HepG2 (cell line): ENCODE measurements around the gene COMMD4. TPM values are rescaled to one million over a fixed set of nuclear protein-coding genes. Genes with fewer than 3 reads are reported as not detected.

Source experiments
- ATAC-seq: fragments of 200-7000 bp; cut with Tn5 transposase; 3 replicates; pipeline ENCODE4 v1.9.1; 2020; ENCODE audit warnings: mild to moderate bottlenecking, moderate library complexity
- BruUV-seq: library from RNA; stranded (reverse); fragments of 400-500 nt; replicated peaks from 2 replicates; lab custom pipeline; 2021; lab: Mats Ljungman, UMichigan
- CTCF ChIA-PET: fragments of 300-600 bp; formaldehyde crosslinking; extraction: SDS; loops from one replicate; lab custom pipeline; 2021; ENCODE audit warnings: low total read pairs, inconsistent platforms, low intra/inter-chr PET ratio; lab: Yijun Ruan, JAX
- POLR2A ChIA-PET: fragments of 350-600 bp; sonication (Branson Sonifier 250); formaldehyde crosslinking; loops from one replicate; lab custom pipeline; 2020; ENCODE audit warnings: antibody characterized with exemption, inconsistent platforms; lab: Yijun Ruan, JAX
- DNase-seq: peaks from one replicate; pipeline ENCODE4 v3.0.0-alpha.2; 2015; ENCODE audit warnings: low spot score
- FAIRE-seq: peaks from 3 replicates; lab custom pipeline; 2011; peaks lifted over from hg19 to GRCh38; lab: Jason Lieb, UNC
- H2AFZ ChIP-seq: one replicate; pipeline ENCODE4 v1.6.1; 2011; ENCODE audit warnings: low read length, inconsistent platforms
- H3K27ac ChIP-seq: fragments of 300-600 bp; 3 replicates; pipeline ENCODE4 v1.8.0; 2011; ENCODE audit warnings: mixed run types, mild to moderate bottlenecking, mixed read lengths, low read length, inconsistent platforms; ENCODE audit not compliant: insufficient read depth; ENCODE audit errors: extremely low read length
- H3K27me3 ChIP-seq, 2 experiments: fragments of 200-600 bp in 1 of 2; 2 replicates in 1 of 2; 3 replicates in 1 of 2; pipeline versions ENCODE4 v1.6.0 to v1.8.0; 2011; ENCODE audit warnings: low read length in 2 of 2, mild to moderate bottlenecking in 2 of 2, moderate library complexity in 2 of 2, inconsistent platforms in 1 of 2; ENCODE audit not compliant: insufficient read depth in 2 of 2, control insufficient read depth in 1 of 2
- H3K36me3 ChIP-seq, 2 experiments: fragments of 200-600 bp in 1 of 2; replicated peaks in 1 of 2; 2 replicates in 1 of 2; 3 replicates in 1 of 2; pipeline versions ENCODE4 v1.5.1 to v1.8.0; 2011; ENCODE audit warnings: low read length in 2 of 2, inconsistent platforms in 1 of 2; ENCODE audit not compliant: insufficient read depth in 2 of 2, control insufficient read depth in 1 of 2
- H3K4me1 ChIP-seq: 2 replicates; pipeline ENCODE4 v1.5.1; 2012; ENCODE audit warnings: low read length, inconsistent platforms; ENCODE audit not compliant: insufficient read depth
- H3K4me2 ChIP-seq: 2 replicates; pipeline ENCODE4 v1.6.0; 2011; ENCODE audit warnings: low read depth, low read length, inconsistent platforms
- H3K4me3 ChIP-seq, 3 experiments: fragments of 200-600 bp in 1 of 3; sonication (generic), shearing (Covaris generic) in 1 of 3; replicated peaks in 1 of 3; 2 replicates each; pipeline ENCODE4 v1.5.1; 2011 to 2016; ENCODE audit warnings: low read length in 3 of 3, inconsistent platforms in 2 of 3, low read depth in 2 of 3, mild to moderate bottlenecking in 2 of 3, control low read depth in 1 of 3, mixed read lengths in 1 of 3; ENCODE audit not compliant: insufficient read depth in 1 of 3
- H3K79me2 ChIP-seq: one replicate; pipeline ENCODE4 v1.6.1; 2011; ENCODE audit warnings: low read length, inconsistent platforms; ENCODE audit not compliant: insufficient read depth
- H3K9ac ChIP-seq: 2 replicates; pipeline ENCODE4 v1.6.0; 2011; ENCODE audit warnings: mild to moderate bottlenecking, low read depth, low read length, inconsistent platforms; ENCODE audit not compliant: insufficient read depth
- H3K9me3 ChIP-seq: 2 replicates; pipeline ENCODE4 v1.5.1; 2012; ENCODE audit warnings: mild to moderate bottlenecking, low read length
- H4K20me1 ChIP-seq: 2 replicates; pipeline ENCODE4 v1.6.0; 2011; ENCODE audit warnings: inconsistent platforms, mild to moderate bottlenecking, low read length, moderate library complexity; ENCODE audit not compliant: insufficient read depth
- AGO2 ChIP-seq: fragments of 200-400 bp; formaldehyde crosslinking; optimal IDR thresholded peaks from 2 replicates; pipeline ENCODE3; 2017; ENCODE audit warnings: mild to moderate bottlenecking, low read depth, low read length, moderate library complexity
- AKAP8 ChIP-seq: sonication (generic); formaldehyde crosslinking; IDR thresholded peaks from 2 replicates; pipeline ENCODE4 v1.5.1; 2020; ENCODE audit warnings: mild to moderate bottlenecking, missing genetic modification reagents
- FOXC1 ChIP-seq: sonication (generic); formaldehyde crosslinking; IDR thresholded peaks from 2 replicates; pipeline ENCODE4 v1.8.0; 2022; ENCODE audit warnings: mild to moderate bottlenecking, missing genetic modification reagents, borderline replicate concordance
- NPAS2 ChIP-seq: sonication (generic); formaldehyde crosslinking; IDR thresholded peaks from 2 replicates; pipeline ENCODE4 v1.8.0; 2022; ENCODE audit warnings: mild to moderate bottlenecking, missing genetic modification reagents, borderline replicate concordance
- POLR2G ChIP-seq: fragments of 200-400 bp; formaldehyde crosslinking; IDR thresholded peaks from 2 replicates; pipeline ENCODE4 v1.6.1; 2018; ENCODE audit warnings: mild to moderate bottlenecking, low read depth, low read length, moderate library complexity
- RBM22 ChIP-seq: fragments of 200-400 bp; formaldehyde crosslinking; optimal IDR thresholded peaks from 2 replicates; pipeline ENCODE3; 2017; ENCODE audit warnings: mild to moderate bottlenecking, low read length, moderate library complexity
- SIX1 ChIP-seq: sonication (generic); formaldehyde crosslinking; IDR thresholded peaks from 2 replicates; pipeline ENCODE4 v1.4.0; 2020; ENCODE audit warnings: missing genetic modification reagents, borderline replicate concordance
- SKI ChIP-seq: fragments of 450-650 bp; IDR thresholded peaks from one replicate; pipeline ENCODE4 v1.6.1; 2018; ENCODE audit warnings: mild to moderate bottlenecking; ENCODE audit not compliant: partially characterized antibody
- WGBS: methylation state at CpG from one replicate; pipeline ENCODE4 v1.1.6; 2017; ENCODE audit warnings: low lambda C conversion rate; 5-methylcytosine and 5-hydroxymethylcytosine counted together
- in situ Hi-C: cut with HindIII; loops from 2 replicates; pipeline ENCODE4 v1.10.0; 2017; ENCODE audit warnings: low pct_unique_long_range_greater_than_20kb; ENCODE audit not compliant: extremely low pct_ligation_motif_present
- intact Hi-C: fragments of 100-400 bp; cut with micrococcal nuclease; formaldehyde crosslinking; loops from one replicate; pipeline ENCODE4 v1.10.0; 2022; ENCODE audit not compliant: unreplicated experiment
- polyA plus RNA-seq, 8 experiments: library from polyadenylated mRNA; depleted of rRNA in 3 of 8; stranded (reverse) in 7 of 8; unstranded in 1 of 8; fragments of >200 nt; fragmentation: Illumina TruSeq in 4 of 8; extraction: Trizol in 4 of 8; gene quantifications; 2 replicates each; pipeline versions ENCODE4 v1.2.1 to v1.2.3, GENCODE V29; 2011 to 2016; ENCODE audit warnings: low read depth in 4 of 8, missing spikeins in 1 of 8, mixed read lengths in 1 of 8; ENCODE audit not compliant: insufficient read depth in 1 of 8
- total RNA-seq, 5 experiments: library from RNA; depleted of rRNA; stranded (reverse); fragments of >200 nt; fragmentation: Illumina TruSeq; extraction: Trizol; gene quantifications; 2 replicates each; pipeline ENCODE4 v1.2.3, GENCODE V29; 2016; ENCODE audit warnings: low read depth in 1 of 5
- TF ChIP-seq, protein P1 (sequence below): sonication (generic); formaldehyde crosslinking; IDR thresholded peaks from 2 replicates; pipeline ENCODE4 v1.4.0; 2020; ENCODE audit warnings: mild to moderate bottlenecking, missing genetic modification reagents
- TF ChIP-seq, protein P2 (sequence below): sonication (generic); formaldehyde crosslinking; IDR thresholded peaks from 2 replicates; pipeline ENCODE4 v1.9.0; 2021; ENCODE audit warnings: missing genetic modification reagents, borderline replicate concordance
- TF ChIP-seq, protein P3 (sequence below): IDR thresholded peaks from 2 replicates; pipeline ENCODE4 v1.6.1; 2016; ENCODE audit warnings: mild to moderate bottlenecking, missing biosample characterization, missing genetic modification reagents

Gene COMMD4
- total and polyA plus RNA-seq, 2 of the 13 experiments (the other 11 are each of a cell fraction or from before 2014, with no cell fraction given): 45.8 to 89.9 TPM

DNA sequence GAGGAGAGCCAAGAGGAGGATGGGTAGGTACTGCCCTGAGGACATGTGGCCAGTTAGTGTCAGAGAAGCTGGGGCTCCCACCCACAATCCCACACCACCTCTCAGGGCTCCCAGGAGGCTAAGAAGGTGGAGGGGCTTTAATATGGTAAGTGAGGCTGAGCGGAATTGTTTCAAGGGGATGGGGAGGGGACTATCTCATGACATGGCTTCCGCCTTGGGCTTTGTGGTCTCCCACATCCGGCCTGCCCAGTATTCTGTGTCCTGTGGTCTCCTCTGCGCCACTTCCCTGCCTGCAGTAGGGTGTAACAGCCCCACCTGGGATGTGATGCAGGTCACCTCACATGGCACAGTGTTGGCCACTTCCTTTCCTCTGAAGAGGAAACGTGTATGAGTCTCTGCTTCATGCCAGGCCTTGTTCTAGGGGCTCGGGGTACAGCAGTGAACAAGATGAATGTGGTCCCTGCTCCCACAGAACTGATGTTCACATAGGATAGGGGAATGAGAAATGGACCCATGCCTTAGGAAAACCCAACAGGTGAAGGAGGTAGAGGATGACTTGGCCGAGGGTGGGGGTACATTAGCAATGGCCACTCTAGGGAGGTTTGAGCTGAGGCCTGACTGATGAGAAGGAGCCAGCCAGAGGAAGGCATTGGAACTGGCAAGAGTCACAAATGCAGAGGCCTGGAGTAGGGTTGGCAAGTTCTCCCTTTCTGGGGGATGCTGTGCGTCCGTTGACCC is 14.2 kb downstream of the COMMD4 start:
- in situ Hi-C loops (no loop called here), intact Hi-C loops (no loop called here)
- DNase-seq: no peak
- 95% methylated on average over 9 of the region's 9 CpGs for whole genome bisulfite sequencing
- no peak overlapping the region for H3K9ac ChIP-seq
- H2AFZ ChIP-seq: no peak overlapping the region
- no peaks in the 10 kb centered on the region for H3K9me3 ChIP-seq
- H3K79me2 ChIP-seq: no peaks in the 10 kb centered on the region
- BruUV-seq: TSS peak; percentile 52
- TF ChIP-seq, protein P1, sequence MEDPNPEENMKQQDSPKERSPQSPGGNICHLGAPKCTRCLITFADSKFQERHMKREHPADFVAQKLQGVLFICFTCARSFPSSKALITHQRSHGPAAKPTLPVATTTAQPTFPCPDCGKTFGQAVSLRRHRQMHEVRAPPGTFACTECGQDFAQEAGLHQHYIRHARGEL (CRISPR knock-in tag): no peak
- TF ChIP-seq RBM22: peak; percentile 75
- POLR2A ChIA-PET: no interaction called here
- no peaks in the 10 kb centered on the region for H4K20me1 ChIP-seq
- no peak overlapping the region for H3K4me3 ChIP-seq
- no peaks in the 10 kb centered on the region for H3K27me3 ChIP-seq
- CTCF ChIA-PET: no interaction called here
- FAIRE-seq: no peak
- ATAC-seq: no peak
- no peak overlapping the region for H3K27ac ChIP-seq
- no peaks in the 10 kb centered on the region for H3K36me3 ChIP-seq
- H3K4me1 ChIP-seq: peaks cover 22% of the 10 kb centered on the region
- no peak overlapping the region for H3K4me2 ChIP-seq

DNA sequence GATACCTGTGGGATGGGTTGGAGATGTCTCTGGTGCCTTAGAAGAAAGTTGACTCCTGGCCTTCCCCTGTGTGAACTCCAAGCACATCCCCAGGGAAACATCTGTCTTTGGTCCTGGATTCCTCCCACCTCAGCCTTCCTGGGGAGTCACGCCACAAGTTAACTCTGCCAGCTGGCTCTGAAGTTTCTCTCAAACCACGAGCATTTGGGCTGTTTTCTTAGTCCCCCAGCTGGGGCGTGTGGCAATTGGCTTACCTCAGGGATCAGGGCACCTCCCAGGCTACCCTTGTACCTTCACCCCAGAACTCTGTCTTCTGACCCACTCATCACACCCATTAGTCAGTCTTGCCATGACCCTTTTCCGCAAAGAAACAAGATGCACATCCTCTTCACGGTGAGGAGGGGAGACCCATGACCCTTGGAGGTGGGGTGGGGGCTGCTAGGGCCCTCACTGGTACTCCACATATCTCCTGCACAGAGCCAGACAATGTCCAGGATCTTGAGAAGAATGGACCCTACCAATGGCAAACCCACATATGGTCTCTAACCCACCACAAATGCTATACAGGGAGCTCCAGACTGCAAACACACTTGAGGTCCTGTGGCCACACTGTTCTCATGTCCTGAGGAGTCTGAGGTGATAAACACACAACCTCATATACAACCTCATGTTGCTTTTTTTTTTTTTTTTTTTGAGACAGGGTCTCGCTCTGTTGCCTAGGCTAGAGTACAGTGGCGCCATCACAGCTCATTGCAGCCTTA is 14.9 kb downstream of the COMMD4 start:
- intact Hi-C loops (no loop called here), in situ Hi-C loops (no loop called here)
- no peak for FAIRE-seq
- Histone ChIP-seq H3K9ac (no peak overlapping the region), H3K4me1 (peaks cover 22% of the 10 kb centered on the region), H3K4me3 (no peak overlapping the region), H4K20me1 (no peaks in the 10 kb centered on the region), H3K27ac (no peak overlapping the region), H2AFZ (no peak overlapping the region), H3K27me3 (no peaks in the 10 kb centered on the region), H3K36me3 (no peaks in the 10 kb centered on the region), H3K4me2 (no peak overlapping the region), H3K79me2 (no peaks in the 10 kb centered on the region), H3K9me3 (no peaks in the 10 kb centered on the region)
- TF ChIP-seq AKAP8 (no peak), SIX1 (CRISPR knock-in tag) (no peak), FOXC1 (CRISPR knock-in tag) (no peak), AGO2 (peak; percentile 25), NPAS2 (CRISPR knock-in tag) (no peak), SKI (no peak), POLR2G (peak; percentile 16; the same call in 1 of the 2 replicates)
- TF ChIP-seq, protein P2, sequence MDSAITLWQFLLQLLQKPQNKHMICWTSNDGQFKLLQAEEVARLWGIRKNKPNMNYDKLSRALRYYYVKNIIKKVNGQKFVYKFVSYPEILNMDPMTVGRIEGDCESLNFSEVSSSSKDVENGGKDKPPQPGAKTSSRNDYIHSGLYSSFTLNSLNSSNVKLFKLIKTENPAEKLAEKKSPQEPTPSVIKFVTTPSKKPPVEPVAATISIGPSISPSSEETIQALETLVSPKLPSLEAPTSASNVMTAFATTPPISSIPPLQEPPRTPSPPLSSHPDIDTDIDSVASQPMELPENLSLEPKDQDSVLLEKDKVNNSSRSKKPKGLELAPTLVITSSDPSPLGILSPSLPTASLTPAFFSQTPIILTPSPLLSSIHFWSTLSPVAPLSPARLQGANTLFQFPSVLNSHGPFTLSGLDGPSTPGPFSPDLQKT: no peak
- TF ChIP-seq, protein P3, sequence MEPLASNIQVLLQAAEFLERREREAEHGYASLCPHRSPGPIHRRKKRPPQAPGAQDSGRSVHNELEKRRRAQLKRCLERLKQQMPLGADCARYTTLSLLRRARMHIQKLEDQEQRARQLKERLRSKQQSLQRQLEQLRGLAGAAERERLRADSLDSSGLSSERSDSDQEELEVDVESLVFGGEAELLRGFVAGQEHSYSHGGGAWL (CRISPR knock-in tag): no peak
- CTCF ChIA-PET: no interaction called here
- DNase-seq: no peak
- no TSS peak for BruUV-seq
- POLR2A ChIA-PET: interaction anchor here (1.9 kb wide), 1 partner anchor 10 kb away, joined by 4 read pairs; no protein-coding TSS in a partner anchor
- WGBS: 91% methylated on average over 7 of the region's 7 CpGs
- ATAC-seq: no peak
